ENCODE data around the gene DEFB124.
"Not testable (repeated sequence)": the region's sequence is repeated elsewhere in the genome, so short reads cannot be mapped to it uniquely, and the experiment has no call there.

The DEFB124 gene, protein sequence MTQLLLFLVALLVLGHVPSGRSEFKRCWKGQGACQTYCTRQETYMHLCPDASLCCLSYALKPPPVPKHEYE

DNA sequence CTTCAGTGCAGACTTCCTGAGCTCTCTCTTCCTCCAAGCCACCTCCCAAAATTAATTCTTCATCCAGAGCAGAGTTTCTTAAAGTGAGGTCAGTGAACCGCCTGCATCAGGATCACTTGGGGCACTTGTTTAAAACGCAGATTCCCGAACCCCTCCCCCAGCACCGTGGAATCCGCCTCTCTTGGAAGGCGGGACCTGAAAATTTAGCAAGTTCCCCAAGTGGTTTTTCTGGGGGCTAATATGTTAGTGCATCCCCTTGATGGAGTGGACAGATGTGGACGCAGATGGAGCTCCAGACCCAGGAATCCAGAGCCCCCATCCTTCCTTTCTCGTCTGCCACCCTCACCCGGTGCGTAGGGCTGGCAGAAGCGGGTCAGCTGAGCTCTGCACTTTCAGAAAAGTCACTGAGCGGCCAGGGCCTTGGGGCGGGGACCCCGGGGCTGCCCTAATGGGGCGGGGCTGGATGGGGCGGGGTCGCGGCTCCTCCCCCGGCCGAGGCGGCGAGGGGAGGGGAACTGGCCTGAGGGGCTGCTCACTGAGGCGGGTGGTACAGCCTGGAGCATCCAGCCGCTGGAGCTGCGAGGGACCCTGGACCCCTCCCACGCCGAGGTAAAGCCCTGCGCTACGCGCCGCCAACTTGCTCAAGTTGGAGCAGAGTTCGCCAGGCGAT, at the start of gene DEFB124, which contains the start of gene REM1:
Gene DEFB124, minus strand, starts transcription at position 370 of the 670 bp plus-strand sequence. CDS start 2,114 bp downstream, outside the sequence.
Gene REM1, plus strand, starts transcription at position 531 of the 670 bp plus-strand sequence. CDS start 1,158 bp downstream, outside the sequence.
- no peak for DNase-seq (ENCODE audit: low read depth)

DNA sequence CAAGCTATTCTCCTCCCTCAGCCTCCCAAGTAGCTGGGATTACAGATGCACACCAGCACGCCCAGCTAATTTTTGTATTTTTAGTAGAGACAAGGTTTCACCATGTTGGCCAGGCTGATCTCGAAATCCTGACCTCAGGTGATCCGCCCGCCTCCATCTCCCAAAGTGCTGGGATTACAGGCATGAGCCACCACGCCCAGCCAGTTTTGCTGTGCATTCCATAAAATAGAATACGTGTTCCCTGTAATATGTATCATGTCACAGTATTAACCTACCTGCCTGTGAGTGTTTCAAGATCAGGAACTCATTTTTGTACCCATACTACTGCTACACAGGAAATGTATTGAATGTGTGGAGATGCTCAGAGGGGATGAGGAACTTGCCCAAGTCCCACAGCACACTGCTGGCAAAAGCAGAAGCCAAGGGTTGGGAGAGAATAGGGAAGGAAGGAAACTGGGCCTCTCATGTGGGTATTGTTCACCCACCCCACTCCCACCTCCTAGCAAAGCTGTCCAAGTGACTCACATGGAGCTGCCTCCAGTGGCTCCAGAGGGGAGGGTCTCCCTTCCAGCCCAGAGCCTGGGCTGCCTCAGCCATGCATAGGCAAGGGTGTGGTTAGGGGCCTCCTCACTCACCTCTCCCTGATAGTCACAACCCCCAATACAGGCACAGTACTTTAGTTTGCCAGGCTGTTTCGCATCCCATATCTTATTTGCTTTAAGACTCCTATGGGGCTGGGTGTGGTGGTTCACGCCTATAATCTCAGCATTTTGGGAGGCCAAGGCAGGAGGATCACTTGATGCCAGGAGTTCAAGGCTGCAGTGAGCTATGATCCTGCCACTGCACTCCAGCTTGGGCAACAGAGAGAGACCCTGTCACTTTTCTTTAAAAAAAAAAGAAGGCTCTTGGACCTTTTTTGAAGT, 48.7 kb upstream of the DEFB124 start:
- TF ChIP-seq, protein P1, sequence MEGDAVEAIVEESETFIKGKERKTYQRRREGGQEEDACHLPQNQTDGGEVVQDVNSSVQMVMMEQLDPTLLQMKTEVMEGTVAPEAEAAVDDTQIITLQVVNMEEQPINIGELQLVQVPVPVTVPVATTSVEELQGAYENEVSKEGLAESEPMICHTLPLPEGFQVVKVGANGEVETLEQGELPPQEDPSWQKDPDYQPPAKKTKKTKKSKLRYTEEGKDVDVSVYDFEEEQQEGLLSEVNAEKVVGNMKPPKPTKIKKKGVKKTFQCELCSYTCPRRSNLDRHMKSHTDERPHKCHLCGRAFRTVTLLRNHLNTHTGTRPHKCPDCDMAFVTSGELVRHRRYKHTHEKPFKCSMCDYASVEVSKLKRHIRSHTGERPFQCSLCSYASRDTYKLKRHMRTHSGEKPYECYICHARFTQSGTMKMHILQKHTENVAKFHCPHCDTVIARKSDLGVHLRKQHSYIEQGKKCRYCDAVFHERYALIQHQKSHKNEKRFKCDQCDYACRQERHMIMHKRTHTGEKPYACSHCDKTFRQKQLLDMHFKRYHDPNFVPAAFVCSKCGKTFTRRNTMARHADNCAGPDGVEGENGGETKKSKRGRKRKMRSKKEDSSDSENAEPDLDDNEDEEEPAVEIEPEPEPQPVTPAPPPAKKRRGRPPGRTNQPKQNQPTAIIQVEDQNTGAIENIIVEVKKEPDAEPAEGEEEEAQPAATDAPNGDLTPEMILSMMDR (IDR thresholded peaks at IDR 0.05; ENCODE audit: control insufficient read depth, insufficient read depth, low read depth, low read length, missing control alignments), result no peak
- no peak overlapping the region for H3K4me3 ChIP-seq (ENCODE audit: control insufficient read depth, low read depth, low read length)
- DNase-seq (ENCODE audit: low read depth), result no peak

More for the DNA sequence above, at the start of gene DEFB124, which contains the start of gene REM1:
- H3K4me3 ChIP-seq (ENCODE audit: control insufficient read depth, low read depth, low read length), result no peak within 1 kb of the TSS
- TF ChIP-seq, protein P1 (IDR thresholded peaks at IDR 0.05; ENCODE audit: control insufficient read depth, insufficient read depth, low read depth, low read length, missing control alignments), result no peak

DNA sequence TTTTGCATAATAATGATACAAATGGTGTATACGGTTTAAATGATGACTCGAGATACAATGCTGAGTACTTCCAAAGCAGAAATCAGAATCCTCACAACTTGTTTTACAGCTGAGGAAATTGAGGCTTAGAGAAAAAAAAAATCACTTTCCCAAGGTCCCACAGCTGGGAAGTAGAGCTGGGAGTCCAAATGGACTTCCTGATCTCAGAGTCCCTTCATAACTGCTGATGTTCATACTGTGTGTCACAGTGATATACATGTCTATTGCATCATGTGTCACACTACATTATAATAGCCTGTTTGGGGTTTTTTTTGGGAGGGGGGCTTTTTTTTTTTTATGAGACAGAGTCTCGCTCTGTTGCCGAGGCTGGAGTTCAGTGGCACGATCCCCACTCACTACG, 47.8 kb upstream of the DEFB124 start:
- H3K4me3 ChIP-seq (ENCODE audit: control insufficient read depth, low read depth, low read length), result no peak overlapping the region
- DNase-seq (ENCODE audit: low read depth), result no peak
- TF ChIP-seq, protein P1 (IDR thresholded peaks at IDR 0.05; ENCODE audit: control insufficient read depth, insufficient read depth, low read depth, low read length, missing control alignments), result no peak

DNA sequence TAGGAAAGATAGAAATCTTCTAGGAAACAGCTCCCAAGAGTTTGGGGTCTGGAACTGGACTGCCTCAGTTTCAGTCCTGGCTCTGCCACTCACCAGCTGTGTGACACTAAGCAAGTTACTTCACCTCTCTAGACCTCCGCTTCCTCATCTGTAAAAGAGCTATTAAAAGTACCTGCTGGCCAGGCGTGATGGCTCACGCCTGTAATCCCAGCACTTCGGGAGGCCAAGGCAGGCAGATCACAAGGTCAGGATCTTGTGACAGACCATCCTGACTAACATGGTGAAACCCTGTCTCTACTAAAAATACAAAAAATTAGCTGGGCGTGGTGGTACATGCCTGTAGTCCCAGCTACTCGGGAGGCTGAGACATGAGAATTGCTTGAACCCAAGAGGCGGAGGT, 46.3 kb upstream of the DEFB124 start:
- not testable (repeated sequence) for H3K4me3 ChIP-seq (ENCODE audit: control insufficient read depth, low read depth, low read length); DNase-seq (ENCODE audit: low read depth)

DNA sequence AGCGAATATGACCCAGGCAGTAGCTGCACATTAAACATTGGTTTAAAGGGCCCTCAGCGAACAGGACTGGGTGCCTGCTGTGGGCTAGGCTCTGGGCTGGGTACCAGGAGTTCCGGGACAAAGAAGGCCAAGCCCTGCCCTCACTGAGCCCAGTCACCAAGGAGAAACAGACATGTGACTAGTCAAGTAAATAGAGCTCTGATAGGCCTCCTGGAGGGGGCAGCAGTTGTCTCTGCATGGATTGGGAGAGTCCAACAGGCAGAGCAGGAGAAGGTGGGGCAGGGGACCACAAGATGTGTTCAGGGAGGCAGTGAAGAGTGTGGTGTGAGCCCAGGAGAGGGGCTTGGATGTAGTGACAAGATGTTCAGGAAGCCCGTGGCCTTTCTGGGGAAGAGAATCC, 42.4 kb upstream of the DEFB124 start:
- no peak overlapping the region; the same call in 1 of the 2 replicates for H3K4me3 ChIP-seq (ENCODE audit: control insufficient read depth, low read depth, low read length)
- TF ChIP-seq, protein P1 (IDR thresholded peaks at IDR 0.05; ENCODE audit: control insufficient read depth, insufficient read depth, low read depth, low read length, missing control alignments), result peak; percentile 53
- peak; percentile 28 for DNase-seq (ENCODE audit: low read depth)

DNA sequence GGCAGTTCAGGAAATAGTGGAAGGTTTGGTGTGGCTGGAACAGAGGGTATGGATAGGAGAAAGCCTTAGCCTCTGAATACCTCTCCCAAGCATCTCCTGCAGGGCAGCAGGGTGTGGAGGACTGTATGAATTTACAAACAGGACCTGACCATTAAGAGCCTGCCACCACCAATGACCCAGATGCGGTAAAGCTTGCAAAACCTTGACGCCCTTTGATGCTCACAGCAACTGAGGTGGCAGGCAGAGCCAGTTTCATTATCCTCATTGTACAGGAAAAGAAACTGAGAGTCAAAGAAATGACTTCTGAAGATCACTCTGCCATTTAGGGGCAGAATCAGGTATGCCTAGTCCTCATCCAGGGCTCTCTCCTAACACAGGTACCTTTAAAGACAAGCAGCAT, 41.7 kb upstream of the DEFB124 start:
- TF ChIP-seq, protein P1 (IDR thresholded peaks at IDR 0.05; ENCODE audit: control insufficient read depth, insufficient read depth, low read depth, low read length, missing control alignments), result no peak
- DNase-seq (ENCODE audit: low read depth), result no peak
- no peak overlapping the region; the same call in 1 of the 2 replicates for H3K4me3 ChIP-seq (ENCODE audit: control insufficient read depth, low read depth, low read length)
